Measurements from ENCODE around the gene GLTP.

GRCh38 chr12:109841356-109841755 is 39.0 kb downstream of the GLTP start:
- TF ChIP-seq CTCF (IDR thresholded peaks at IDR 0.05) (no peak), TCF7 (CRISPR knock-in tag; IDR thresholded peaks at IDR 0.05; ENCODE audit: low read depth) (no peak)
- TF ChIP-seq, protein P1, sequence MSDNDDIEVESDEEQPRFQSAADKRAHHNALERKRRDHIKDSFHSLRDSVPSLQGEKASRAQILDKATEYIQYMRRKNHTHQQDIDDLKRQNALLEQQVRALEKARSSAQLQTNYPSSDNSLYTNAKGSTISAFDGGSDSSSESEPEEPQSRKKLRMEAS (CRISPR knock-in tag; IDR thresholded peaks at IDR 0.05), result no peak

Measured in WTC11 (cell line).